Fibroblast of villous mesenchyme (primary cell): ENCODE results near the gene MFGE8. TPM values are rescaled to one million over a fixed set of nuclear protein-coding genes. Genes with fewer than 3 reads are reported as not detected.

ENCODE experiments used
- DNase-seq: peaks from one replicate; pipeline ENCODE4 v3.0.0-alpha.2; 2010; ENCODE audit warnings: low read depth
- H3K4me3 ChIP-seq: 2 replicates; pipeline ENCODE4 v1.5.1; 2011; ENCODE audit warnings: low read depth, mild to moderate bottlenecking, low read length
- total RNA-seq: library from RNA; depleted of rRNA; stranded (reverse); fragments of >200 nt; gene quantifications from 2 replicates; pipeline ENCODE4 v1.2.3, GENCODE V29; 2012
- TF ChIP-seq, protein P1 (sequence below): IDR thresholded peaks from 2 replicates; pipeline ENCODE4 v1.5.1; 2012; ENCODE audit warnings: low read depth, mild to moderate bottlenecking, low read length; ENCODE audit not compliant: insufficient read depth

The MFGE8 gene
- total RNA-seq, 1 donor, result 158 TPM

DNA sequence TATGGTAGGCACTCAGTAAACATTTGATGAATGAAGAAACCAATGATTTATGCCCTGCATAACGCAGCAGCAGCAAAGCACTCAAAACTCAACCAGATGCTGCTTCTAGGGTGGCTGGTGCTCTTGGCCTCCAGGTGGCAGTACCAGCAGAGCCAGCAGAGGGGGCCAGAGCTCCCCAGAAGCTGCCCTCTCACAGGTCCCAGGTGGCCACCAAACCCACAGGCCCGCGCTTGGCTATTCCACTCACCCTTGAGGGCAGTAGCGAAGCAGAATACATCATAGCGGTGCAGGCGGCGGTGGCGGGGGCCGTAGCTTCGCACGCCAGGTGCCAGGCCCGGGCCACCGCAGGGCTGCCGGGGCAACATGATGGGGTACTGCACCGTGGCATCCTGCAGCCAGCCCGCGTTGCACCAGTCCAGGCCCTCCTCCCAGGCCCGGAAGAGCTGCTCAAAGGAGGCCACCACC lies 34.4 kb downstream of the MFGE8 start:
- H3K4me3 ChIP-seq, result no peak overlapping the region
- TF ChIP-seq, protein P1, sequence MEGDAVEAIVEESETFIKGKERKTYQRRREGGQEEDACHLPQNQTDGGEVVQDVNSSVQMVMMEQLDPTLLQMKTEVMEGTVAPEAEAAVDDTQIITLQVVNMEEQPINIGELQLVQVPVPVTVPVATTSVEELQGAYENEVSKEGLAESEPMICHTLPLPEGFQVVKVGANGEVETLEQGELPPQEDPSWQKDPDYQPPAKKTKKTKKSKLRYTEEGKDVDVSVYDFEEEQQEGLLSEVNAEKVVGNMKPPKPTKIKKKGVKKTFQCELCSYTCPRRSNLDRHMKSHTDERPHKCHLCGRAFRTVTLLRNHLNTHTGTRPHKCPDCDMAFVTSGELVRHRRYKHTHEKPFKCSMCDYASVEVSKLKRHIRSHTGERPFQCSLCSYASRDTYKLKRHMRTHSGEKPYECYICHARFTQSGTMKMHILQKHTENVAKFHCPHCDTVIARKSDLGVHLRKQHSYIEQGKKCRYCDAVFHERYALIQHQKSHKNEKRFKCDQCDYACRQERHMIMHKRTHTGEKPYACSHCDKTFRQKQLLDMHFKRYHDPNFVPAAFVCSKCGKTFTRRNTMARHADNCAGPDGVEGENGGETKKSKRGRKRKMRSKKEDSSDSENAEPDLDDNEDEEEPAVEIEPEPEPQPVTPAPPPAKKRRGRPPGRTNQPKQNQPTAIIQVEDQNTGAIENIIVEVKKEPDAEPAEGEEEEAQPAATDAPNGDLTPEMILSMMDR, result peak; percentile 90
- peak; percentile 60 for DNase-seq

DNA sequence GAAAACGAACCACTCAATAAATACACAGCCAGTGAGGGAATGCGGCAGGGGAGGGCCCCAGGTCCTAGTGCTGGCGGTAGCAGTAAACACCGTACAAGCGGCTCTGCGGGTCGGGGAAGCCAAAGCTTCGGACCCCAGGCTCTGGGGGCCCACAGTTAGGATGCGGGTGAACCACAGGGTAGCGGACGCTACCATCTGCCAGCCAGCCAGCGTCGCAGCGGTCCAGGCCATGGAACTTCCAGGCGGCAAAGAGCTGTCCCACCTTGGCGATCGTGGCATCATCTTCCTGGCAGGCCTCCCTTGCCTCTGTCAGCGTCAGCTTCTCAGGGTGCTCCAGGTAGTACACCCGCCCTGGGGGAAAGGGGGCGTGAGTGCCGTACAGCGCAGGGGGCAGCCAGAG lies 35.3 kb downstream of the MFGE8 start:
- H3K4me3 ChIP-seq, result no peak overlapping the region
- DNase-seq, result no peak
- TF ChIP-seq, protein P1, result no peak

DNA sequence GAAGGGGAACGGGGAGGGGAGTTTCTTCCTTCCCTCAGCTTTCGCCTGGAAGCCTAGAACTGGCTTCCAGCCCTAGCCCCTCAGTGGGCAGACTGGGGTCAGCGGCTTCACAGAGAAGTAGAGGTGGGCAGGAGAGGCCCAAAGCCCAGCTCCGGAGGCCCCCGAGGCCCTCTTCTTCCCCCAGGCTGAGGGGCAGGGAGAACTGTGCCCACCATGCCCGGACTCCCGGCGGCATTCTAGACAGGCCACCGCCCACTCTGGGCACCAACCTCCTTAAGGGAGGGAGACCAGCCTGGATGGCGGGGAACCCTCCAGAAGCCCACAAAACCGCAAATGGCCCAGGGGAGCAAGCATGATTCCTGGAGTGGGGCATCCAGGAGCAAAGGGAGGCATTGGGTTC lies 35.8 kb downstream of the MFGE8 start:
- TF ChIP-seq, protein P1, result no peak
- DNase-seq, result no peak
- H3K4me3 ChIP-seq, result no peak overlapping the region

DNA sequence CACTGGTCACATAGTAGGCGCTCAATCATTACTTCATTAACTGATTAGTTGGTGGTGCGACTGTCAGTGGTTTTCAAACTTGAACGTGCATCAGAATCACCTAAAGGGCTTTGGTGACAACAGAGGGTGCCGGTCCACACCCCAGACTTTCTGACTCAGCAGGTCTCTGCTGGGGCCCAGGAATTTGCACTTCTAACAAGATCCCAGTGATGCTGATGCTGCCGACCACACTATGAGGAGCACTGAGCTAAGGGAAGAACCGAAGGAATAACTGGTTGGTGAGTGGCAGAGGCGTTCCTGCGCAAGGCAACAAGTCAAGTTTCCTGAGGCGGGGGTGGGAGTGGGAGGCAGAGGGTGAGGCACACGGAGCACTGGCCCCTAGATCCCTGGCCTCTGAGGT lies 36.6 kb downstream of the MFGE8 start:
- TF ChIP-seq, protein P1, result no peak
- no peak for DNase-seq

DNA sequence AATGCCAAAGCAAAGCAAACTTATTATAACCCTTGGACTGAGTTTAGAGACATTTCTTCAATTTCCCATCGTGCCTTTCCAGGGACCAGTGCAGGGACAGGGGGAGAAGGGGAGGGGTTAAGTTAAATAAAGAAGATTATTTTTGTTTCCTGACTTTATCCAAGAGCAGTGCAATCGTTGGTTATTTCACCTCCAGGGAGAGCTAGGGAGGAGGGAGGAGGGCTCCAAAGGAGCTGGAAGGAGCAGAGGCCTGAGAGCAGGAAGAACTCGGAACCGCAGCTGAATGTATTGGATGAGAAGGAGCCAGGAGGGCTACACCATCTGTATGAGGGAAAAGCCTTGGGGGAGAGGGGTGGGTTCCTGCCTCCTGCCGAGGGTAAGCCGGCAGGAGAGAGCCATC lies 38.5 kb downstream of the MFGE8 start:
- TF ChIP-seq, protein P1, result no peak
- no peak overlapping the region for H3K4me3 ChIP-seq
- no peak for DNase-seq

More for the DNA sequence above, 36.6 kb downstream of the MFGE8 start:
- H3K4me3 ChIP-seq, result no peak overlapping the region

DNA sequence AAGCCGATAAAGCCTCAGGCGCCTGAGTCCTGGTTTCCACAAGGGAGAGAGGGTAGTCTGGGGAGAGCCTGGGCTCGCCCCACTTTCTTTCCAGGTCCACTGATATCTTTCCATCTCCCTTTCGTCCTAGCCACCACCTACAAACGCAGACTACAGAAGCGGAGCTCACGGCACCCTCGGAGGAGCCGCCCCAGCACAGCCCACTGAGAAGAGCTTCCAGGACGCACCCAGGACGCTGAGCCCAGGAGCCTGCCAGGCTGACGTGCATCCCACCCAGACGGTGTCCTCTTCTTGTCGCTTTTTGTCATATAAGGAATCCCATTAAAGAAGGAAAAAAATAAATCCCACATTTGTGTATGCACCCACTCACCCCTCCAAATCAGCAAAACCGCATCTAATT lies 38.9 kb downstream of the MFGE8 start:
- no peak overlapping the region for H3K4me3 ChIP-seq
- DNase-seq, result no peak
- TF ChIP-seq, protein P1, result no peak

DNA sequence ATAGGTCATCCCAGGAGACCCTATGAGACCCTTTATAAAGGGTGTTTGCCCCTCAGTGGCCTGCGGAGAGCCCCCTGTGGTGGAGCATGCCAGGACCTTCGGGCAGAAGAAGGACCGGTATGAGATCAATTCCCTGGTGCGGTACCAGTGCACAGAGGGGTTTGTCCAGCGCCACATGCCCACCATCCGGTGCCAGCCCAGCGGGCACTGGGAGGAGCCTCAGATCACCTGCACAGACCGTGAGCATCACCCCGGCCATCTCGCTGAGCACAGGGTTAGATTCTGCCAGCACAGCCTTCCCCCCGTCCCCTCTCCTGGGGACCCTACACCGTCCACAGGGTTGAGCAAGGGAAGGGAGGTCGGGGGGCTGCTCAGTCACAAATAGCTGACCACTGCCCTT lies 39.4 kb downstream of the MFGE8 start:
- DNase-seq, result no peak
- TF ChIP-seq, protein P1, result no peak
- no peak overlapping the region for H3K4me3 ChIP-seq
